NCI-H2107 (cell line): Measurements from ENCODE around the gene PAM.

Experiments used
- DNase-seq: peaks from one replicate; lab custom pipeline; 2025; lab: John Stamatoyannopoulos, UW

The PAM gene

GRCh38 chr5:102781359-102781758 is 26.3 kb downstream of the PAM start:
- DNase-seq = no peak

GRCh38 chr5:102781786-102782185 is 26.7 kb downstream of the PAM start:
- no peak for DNase-seq

GRCh38 chr5:102782217-102782872 is 27.2 kb downstream of the PAM start:
- no peak for DNase-seq

- no peak for DNase-seq
Measured at GRCh38 chr5:102787134-102787533, 32.0 kb downstream of the PAM start.

- DNase-seq = no peak
Measured at GRCh38 chr5:102788788-102789187, 33.7 kb downstream of the PAM start.

GRCh38 chr5:102789469-102789868 is 34.4 kb downstream of the PAM start:
- no peak for DNase-seq

- no peak for DNase-seq
Measured at GRCh38 chr5:102790748-102791147, 35.6 kb downstream of the PAM start.

GRCh38 chr5:102792705-102793104 is 37.6 kb downstream of the PAM start:
- no peak for DNase-seq

- no peak for DNase-seq
Measured at GRCh38 chr5:102794047-102794446, 38.9 kb downstream of the PAM start.

GRCh38 chr5:102794677-102795331 is 39.7 kb downstream of the PAM start:
- DNase-seq = no peak

GRCh38 chr5:102795526-102795925 is 40.4 kb downstream of the PAM start:
- no peak for DNase-seq

- DNase-seq = no peak
Measured at GRCh38 chr5:102796009-102796408, 40.9 kb downstream of the PAM start.

GRCh38 chr5:102796498-102796897 is 41.4 kb downstream of the PAM start:
- DNase-seq = no peak

GRCh38 chr5:102797322-102797884 is 42.3 kb downstream of the PAM start:
- no peak for DNase-seq

GRCh38 chr5:102798104-102798785 is 43.1 kb downstream of the PAM start:
- no peak for DNase-seq

- DNase-seq = no peak
Measured at GRCh38 chr5:102799017-102799416, 43.9 kb downstream of the PAM start.

GRCh38 chr5:102800427-102800826 is 45.3 kb downstream of the PAM start:
- no peak for DNase-seq

GRCh38 chr5:102801371-102801770 is 46.3 kb downstream of the PAM start:
- no peak for DNase-seq

GRCh38 chr5:102802708-102803458 is 47.8 kb downstream of the PAM start:
- DNase-seq = no peak

- DNase-seq = peak; percentile 48
Measured at GRCh38 chr5:102807878-102808502, 52.9 kb downstream of the PAM start.

GRCh38 chr5:102809033-102809432 is 53.9 kb downstream of the PAM start:
- no peak for DNase-seq

- no peak for DNase-seq
Measured at GRCh38 chr5:102811972-102812371, 56.9 kb downstream of the PAM start.
